Skeletal muscle tissue (tissue), 4 donors: Measurements from ENCODE around the gene DNMT1. TPM values are rescaled to one million over a fixed set of nuclear protein-coding genes. Genes with fewer than 3 reads are reported as not detected.
"Not testable (repeated sequence)": the region's sequence is repeated elsewhere in the genome, so short reads cannot be mapped to it uniquely, and the experiment has no call there.

Experiments used
- H3K27ac ChIP-seq: one replicate; pipeline ENCODE4 v1.7.0; 2013; ENCODE audit warnings: mild to moderate bottlenecking, low read depth, low read length, inconsistent platforms
- H3K27me3 ChIP-seq, 3 donors: one replicate each; pipeline ENCODE4 v1.7.0; 2013; ENCODE audit warnings: low read length in 3 of 3; ENCODE audit not compliant: control insufficient read depth in 3 of 3, insufficient read depth in 3 of 3
- H3K36me3 ChIP-seq, 3 donors: one replicate each; pipeline ENCODE4 v1.7.0; 2013; ENCODE audit warnings: low read length in 3 of 3; ENCODE audit not compliant: control insufficient read depth in 3 of 3, insufficient read depth in 3 of 3
- H3K4me1 ChIP-seq, 3 donors: one replicate each; pipeline ENCODE4 v1.7.0; 2013; ENCODE audit warnings: low read length in 3 of 3, mild to moderate bottlenecking in 3 of 3; ENCODE audit not compliant: control insufficient read depth in 3 of 3, insufficient read depth in 3 of 3
- H3K4me3 ChIP-seq, 3 donors: one replicate each; pipeline ENCODE4 v1.7.0; 2013; ENCODE audit warnings: low read length in 3 of 3
- H3K9ac ChIP-seq, 3 donors: one replicate each; pipeline ENCODE4 v1.7.0; 2013; ENCODE audit warnings: low read length in 3 of 3, mild to moderate bottlenecking in 3 of 3, moderate library complexity in 2 of 3, low read depth in 1 of 3
- H3K9me3 ChIP-seq, 3 donors: one replicate each; pipeline ENCODE4 v1.7.0; 2013; ENCODE audit warnings: low read length in 3 of 3; ENCODE audit not compliant: control insufficient read depth in 3 of 3
- total RNA-seq: library from RNA; depleted of rRNA; stranded (reverse); fragments of >200 nt; gene quantifications from one replicate; pipeline ENCODE4 v1.2.3, GENCODE V29; 2014
- donor health status: Osteomylitis.

The DNMT1 gene
- total RNA-seq, 1 donor from 2014 or later: 25.6 TPM

GRCh38 chr19:10206226-10206885, 11.6 kb upstream of the DNMT1 start:
- Histone ChIP-seq H3K9me3 (no peaks in the 10 kb centered on the region), H3K4me3 (no peak overlapping the region), H3K9ac (no peak overlapping the region), H3K27ac (no peak overlapping the region), H3K27me3 (no peaks in the 10 kb centered on the region), H3K4me1 (no peaks in the 10 kb centered on the region), H3K36me3 (no peaks in the 10 kb centered on the region)

GRCh38 chr19:10205636-10206035, 10.9 kb upstream of the DNMT1 start:
- H3K4me3 ChIP-seq: no peak overlapping the region
- H3K27me3 ChIP-seq: no peaks in the 10 kb centered on the region
- H3K9ac ChIP-seq: no peak overlapping the region
- no peaks in the 10 kb centered on the region for H3K9me3 ChIP-seq
- H3K27ac ChIP-seq: no peak overlapping the region
- no peaks in the 10 kb centered on the region for H3K4me1 ChIP-seq
- no peaks in the 10 kb centered on the region for H3K36me3 ChIP-seq

GRCh38 chr19:10203686-10204085, 8.9 kb upstream of the DNMT1 start:
- Histone ChIP-seq H3K9ac (no peak overlapping the region), H3K27ac (no peak overlapping the region), H3K4me3 (no peak overlapping the region), H3K36me3 (no peaks in the 10 kb centered on the region), H3K27me3 (no peaks in the 10 kb centered on the region), H3K9me3 (no peaks in the 10 kb centered on the region), H3K4me1 (no peaks in the 10 kb centered on the region)

GRCh38 chr19:10201176-10201575, 6.4 kb upstream of the DNMT1 start:
- Histone ChIP-seq H3K36me3 (no peaks in the 10 kb centered on the region), H3K9me3 (no peaks in the 10 kb centered on the region), H3K27me3 (no peaks in the 10 kb centered on the region), H3K4me3 (no peak overlapping the region), H3K4me1 (no peaks in the 10 kb centered on the region), H3K27ac (no peak overlapping the region), H3K9ac (no peak overlapping the region)

- H3K27ac ChIP-seq, H3K9ac ChIP-seq, H3K4me3 ChIP-seq, H3K36me3 ChIP-seq, H3K9me3 ChIP-seq, H3K27me3 ChIP-seq, H3K4me1 ChIP-seq: not testable (repeated sequence)
Measured at GRCh38 chr19:10200101-10200500, 5.3 kb upstream of the DNMT1 start.

GRCh38 chr19:10198889-10199644, 4.3 kb upstream of the DNMT1 start:
- not testable (repeated sequence) for H3K27me3 ChIP-seq, H3K27ac ChIP-seq, H3K9ac ChIP-seq, H3K4me1 ChIP-seq, H3K4me3 ChIP-seq, H3K9me3 ChIP-seq, H3K36me3 ChIP-seq

GRCh38 chr19:10195199-10195519, 406 bp upstream of the DNMT1 start:
- Histone ChIP-seq H3K4me3 (peak overlapping the region; percentile 77 to 86 (median 85)), H3K36me3 (peaks cover 0 to 2% (median 0%) of the 10 kb centered on the region in 3 donors), H3K4me1 (peaks cover 13 to 15% (median 14%) of the 10 kb centered on the region in 3 donors), H3K9ac (peak overlapping the region in 2 of 3 donors; percentile 80 to 84), H3K27me3 (no peaks in the 10 kb centered on the region), H3K27ac (no peak overlapping the region), H3K9me3 (no peaks in the 10 kb centered on the region)

GRCh38 chr19:10193790-10194499, 808 bp downstream of the DNMT1 start:
- peak overlapping the region; percentile 75 for H3K27ac ChIP-seq
- H3K4me1 ChIP-seq: peaks cover 13 to 15% (median 14%) of the 10 kb centered on the region in 3 donors
- peak overlapping the region; percentile 77 to 86 (median 85) for H3K4me3 ChIP-seq
- peaks cover 0 to 2% (median 0%) of the 10 kb centered on the region in 3 donors for H3K36me3 ChIP-seq
- H3K27me3 ChIP-seq: no peaks in the 10 kb centered on the region
- peak overlapping the region; percentile 78 to 84 (median 80) for H3K9ac ChIP-seq
- no peaks in the 10 kb centered on the region for H3K9me3 ChIP-seq

- Histone ChIP-seq H3K4me3 (no peak overlapping the region), H3K9me3 (no peaks in the 10 kb centered on the region), H3K27me3 (no peaks in the 10 kb centered on the region), H3K36me3 (peaks cover 0 to 2% (median 0%) of the 10 kb centered on the region in 3 donors), H3K9ac (no peak overlapping the region), H3K4me1 (peaks cover 14 to 17% (median 15%) of the 10 kb centered on the region in 3 donors), H3K27ac (no peak overlapping the region)
Measured at GRCh38 chr19:10192922-10193321, 1.8 kb downstream of the DNMT1 start.

GRCh38 chr19:10191347-10191746, 3.4 kb downstream of the DNMT1 start:
- peaks cover 16 to 19% (median 18%) of the 10 kb centered on the region in 3 donors for H3K4me1 ChIP-seq
- H3K27me3 ChIP-seq: no peaks in the 10 kb centered on the region
- H3K36me3 ChIP-seq: peaks cover 0 to 2% (median 0%) of the 10 kb centered on the region in 3 donors
- no peak overlapping the region for H3K9ac ChIP-seq
- no peaks in the 10 kb centered on the region for H3K9me3 ChIP-seq
- no peak overlapping the region for H3K4me3 ChIP-seq
- no peak overlapping the region for H3K27ac ChIP-seq
